Left lung (tissue), 10 donors: Measurements from ENCODE around the gene TFF1. TPM values are rescaled to one million over a fixed set of nuclear protein-coding genes. Genes with fewer than 3 reads are reported as not detected.

Experiments
- ATAC-seq: fragments of 200-7000 bp; cut with Tn5 transposase; one replicate; pipeline ENCODE4 v1.9.1; 2020; ENCODE audit warnings: moderate library complexity
- DNase-seq, 4 donors: peaks; one replicate each; pipeline ENCODE4 v3.0.0-alpha.2; 2013 to 2020
- H3K27ac ChIP-seq, 2 donors: fragments of 200-600 bp; sonication (generic) in 1 of 2; one replicate each; pipeline versions ENCODE4 v1.5.0 to v1.8.0; 2020 to 2021
- H3K27me3 ChIP-seq, 2 donors: fragments of 200-600 bp; sonication (generic) in 1 of 2; one replicate each; pipeline versions ENCODE4 v1.5.0 to v1.8.0; 2020 to 2021
- H3K36me3 ChIP-seq, 2 donors: fragments of 200-600 bp; sonication (generic) in 1 of 2; one replicate each; pipeline versions ENCODE4 v1.5.0 to v1.8.0; 2020 to 2021
- H3K4me1 ChIP-seq, 2 donors: fragments of 200-600 bp; one replicate each; pipeline ENCODE4 v1.8.0; 2021
- H3K4me3 ChIP-seq, 2 donors: fragments of 200-600 bp; sonication (generic) in 1 of 2; one replicate each; pipeline versions ENCODE4 v1.5.0 to v1.8.0; 2020 to 2021; ENCODE audit warnings: mild to moderate bottlenecking in 1 of 2
- H3K9me3 ChIP-seq, 2 donors: fragments of 200-600 bp; sonication (generic) in 1 of 2; one replicate each; pipeline versions ENCODE4 v1.5.0 to v1.8.0; 2020 to 2021
- intact Hi-C, 2 donors: fragments of 100-400 bp; cut with DNase I; formaldehyde crosslinking; loops; one replicate each; pipeline versions ENCODE4 v1.11.2 to v1.14.2; 2022
- polyA plus RNA-seq, 6 donors: library from polyadenylated mRNA; unstranded; fragments of 120-200 nt; gene quantifications; one replicate each; pipeline ENCODE4 v1.2.1, GENCODE V29; 2013; ENCODE audit not compliant: insufficient read length in 6 of 6
- total RNA-seq, 2 donors: library from RNA; stranded (reverse); fragmentation: NEBNext Ultra II Directional; extraction: Animal tissue kit (Norgen Biotek cat#: 25700); gene quantifications; one replicate each; pipeline ENCODE4 v1.2.1, GENCODE V29; 2021
- TF ChIP-seq, protein P1 (sequence below), 2 donors: fragments of 200-600 bp; sonication (generic) in 1 of 2; IDR thresholded peaks; one replicate each; pipeline versions ENCODE4 v1.5.0 to v1.8.0; 2021; ENCODE audit warnings: antibody characterized with exemption in 2 of 2
- donor health status: DM: no; HTN: yes; CAD: no.
- donor health status: DM: no; HTN: no; CAD: no.

Gene TFF1
- total and polyA plus RNA-seq, 8 donors = not detected

DNA sequence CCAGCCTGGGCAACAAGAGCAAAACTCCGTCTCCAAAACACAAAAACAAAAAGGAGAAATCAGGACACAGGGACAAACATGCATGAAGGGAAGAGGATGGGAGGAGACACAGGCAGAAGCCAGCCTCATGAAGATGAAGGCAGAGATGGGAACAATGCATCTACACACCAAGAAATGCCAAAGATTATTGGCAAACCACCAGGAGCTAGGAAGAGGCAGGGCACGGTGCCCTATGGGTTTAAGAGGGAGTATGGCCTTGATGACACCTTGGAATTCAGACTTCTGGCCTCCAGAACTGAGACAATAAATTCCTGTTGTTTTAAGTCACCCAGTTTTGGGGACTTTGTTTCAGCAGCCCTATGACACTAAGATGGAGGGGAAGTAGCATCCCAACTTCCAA lies 24.4 kb upstream of the TFF1 start:
- intact Hi-C loops = no loop called here
- ATAC-seq = no peak
- no peak overlapping the region for H3K27ac ChIP-seq
- H3K36me3 ChIP-seq = no peaks in the 10 kb centered on the region
- H3K27me3 ChIP-seq = no peaks in the 10 kb centered on the region
- no peak overlapping the region for H3K4me3 ChIP-seq
- TF ChIP-seq, protein P1, sequence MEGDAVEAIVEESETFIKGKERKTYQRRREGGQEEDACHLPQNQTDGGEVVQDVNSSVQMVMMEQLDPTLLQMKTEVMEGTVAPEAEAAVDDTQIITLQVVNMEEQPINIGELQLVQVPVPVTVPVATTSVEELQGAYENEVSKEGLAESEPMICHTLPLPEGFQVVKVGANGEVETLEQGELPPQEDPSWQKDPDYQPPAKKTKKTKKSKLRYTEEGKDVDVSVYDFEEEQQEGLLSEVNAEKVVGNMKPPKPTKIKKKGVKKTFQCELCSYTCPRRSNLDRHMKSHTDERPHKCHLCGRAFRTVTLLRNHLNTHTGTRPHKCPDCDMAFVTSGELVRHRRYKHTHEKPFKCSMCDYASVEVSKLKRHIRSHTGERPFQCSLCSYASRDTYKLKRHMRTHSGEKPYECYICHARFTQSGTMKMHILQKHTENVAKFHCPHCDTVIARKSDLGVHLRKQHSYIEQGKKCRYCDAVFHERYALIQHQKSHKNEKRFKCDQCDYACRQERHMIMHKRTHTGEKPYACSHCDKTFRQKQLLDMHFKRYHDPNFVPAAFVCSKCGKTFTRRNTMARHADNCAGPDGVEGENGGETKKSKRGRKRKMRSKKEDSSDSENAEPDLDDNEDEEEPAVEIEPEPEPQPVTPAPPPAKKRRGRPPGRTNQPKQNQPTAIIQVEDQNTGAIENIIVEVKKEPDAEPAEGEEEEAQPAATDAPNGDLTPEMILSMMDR (IDR thresholded peaks at IDR 0.05) = no peak
- H3K9me3 ChIP-seq = no peaks in the 10 kb centered on the region
- DNase-seq = no peak
- peaks cover 0 to 19% of the 10 kb centered on the region in 2 donors for H3K4me1 ChIP-seq

GRCh38 chr21:42390193-42390592 lies 23.9 kb upstream of the TFF1 start:
- DNase-seq (no peak), ATAC-seq (no peak)
- H3K27ac ChIP-seq = no peak overlapping the region
- no peaks in the 10 kb centered on the region for H3K9me3 ChIP-seq
- TF ChIP-seq, protein P1 (IDR thresholded peaks at IDR 0.05) = no peak
- intact Hi-C loops = no loop called here
- no peaks in the 10 kb centered on the region for H3K27me3 ChIP-seq
- no peak overlapping the region for H3K4me3 ChIP-seq
- H3K4me1 ChIP-seq = peaks cover 0 to 21% of the 10 kb centered on the region in 2 donors
- H3K36me3 ChIP-seq = no peaks in the 10 kb centered on the region

DNA sequence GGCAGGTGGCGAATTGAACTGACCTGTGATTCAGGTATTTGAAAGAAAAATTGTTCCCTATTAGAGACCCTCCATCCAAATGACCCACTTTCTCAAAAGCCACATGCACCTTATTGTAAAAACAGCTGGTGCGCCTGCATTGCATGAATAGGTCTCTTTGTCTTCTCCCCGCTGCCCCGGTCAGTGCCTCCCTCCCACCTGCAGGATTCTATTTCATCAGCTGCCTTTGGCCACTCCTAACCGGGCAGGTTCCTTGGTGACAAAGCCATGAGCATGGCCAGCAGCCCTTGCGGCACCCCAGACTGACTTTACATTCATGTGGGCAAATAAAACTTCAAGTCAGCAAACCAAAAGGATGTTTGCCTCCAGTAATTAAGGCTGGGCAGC lies 23.1 kb upstream of the TFF1 start:
- peak; percentile 82 for ATAC-seq
- DNase-seq = peak in 2 of 4 donors; percentile 45 to 47

GRCh38 chr21:42388740-42389448 lies 22.6 kb upstream of the TFF1 start:
- intact Hi-C loops = no loop called here
- TF ChIP-seq, protein P1 (IDR thresholded peaks at IDR 0.05) = no peak
- Histone ChIP-seq H3K27me3 (no peaks in the 10 kb centered on the region), H3K9me3 (no peaks in the 10 kb centered on the region), H3K36me3 (no peaks in the 10 kb centered on the region), H3K4me1 (peaks cover 0 to 21% of the 10 kb centered on the region in 2 donors), H3K27ac (no peak overlapping the region), H3K4me3 (no peak overlapping the region)
- DNase-seq (peak in 2 of 4 donors; percentile 29 to 40), ATAC-seq (peak; percentile 63)

More for the DNA sequence above, 23.1 kb upstream of the TFF1 start:
- Histone ChIP-seq H3K9me3 (no peaks in the 10 kb centered on the region), H3K27me3 (no peaks in the 10 kb centered on the region), H3K4me3 (no peak overlapping the region), H3K4me1 (peaks cover 0 to 21% of the 10 kb centered on the region in 2 donors), H3K36me3 (no peaks in the 10 kb centered on the region), H3K27ac (no peak overlapping the region)
- TF ChIP-seq, protein P1 (IDR thresholded peaks at IDR 0.05) = no peak
- intact Hi-C loops = no loop called here

DNA sequence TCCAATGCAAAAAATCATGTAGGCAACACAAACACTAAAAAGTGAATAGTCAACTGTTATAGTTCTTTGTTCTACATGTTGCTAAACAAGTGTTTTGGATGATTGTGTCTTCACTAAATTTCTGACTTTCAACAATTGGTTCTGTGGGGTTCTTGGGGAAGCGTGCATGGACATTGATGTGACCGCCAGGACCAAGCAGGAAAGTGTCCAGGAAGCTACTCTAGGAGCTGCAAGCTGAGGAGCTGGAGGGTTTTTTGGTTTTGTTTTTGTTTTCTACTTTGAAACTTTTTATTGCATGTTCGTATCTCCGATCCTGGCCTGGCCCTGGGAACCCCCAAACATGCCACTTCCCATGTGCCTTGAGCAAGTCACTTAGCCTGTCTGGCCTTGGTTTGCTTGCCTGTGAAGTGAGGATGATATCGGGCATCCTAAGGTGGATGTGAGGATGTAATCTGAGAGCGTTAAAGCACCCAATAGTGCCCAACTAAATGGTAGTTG lies 21.6 kb upstream of the TFF1 start:
- DNase-seq = no peak
- TF ChIP-seq, protein P1 (IDR thresholded peaks at IDR 0.05) = no peak
- intact Hi-C loops = no loop called here
- H3K4me3 ChIP-seq = no peak overlapping the region
- H3K4me1 ChIP-seq = peaks cover 0 to 21% of the 10 kb centered on the region in 2 donors
- ATAC-seq = no peak
- H3K27ac ChIP-seq = no peak overlapping the region
- H3K9me3 ChIP-seq = no peaks in the 10 kb centered on the region
- H3K27me3 ChIP-seq = no peaks in the 10 kb centered on the region
- no peaks in the 10 kb centered on the region for H3K36me3 ChIP-seq
